ENCODE measurements around the gene GASK1B. TPM values are rescaled to one million over a fixed set of nuclear protein-coding genes. Genes with fewer than 3 reads are reported as not detected.

GASK1B gene
- total RNA-seq, 1 donor from 2014 or later = 37.1 TPM

- Mint-ChIP-seq H3K9me3 (no peaks in the 10 kb centered on the region), H3K27ac (no peak overlapping the region), H3K4me3 (no peak overlapping the region), H3K27me3 (no peaks in the 10 kb centered on the region), H3K4me1 (ENCODE audit: unreplicated experiment) (peaks cover 13% of the 10 kb centered on the region), H3K36me3 (peaks cover 12% of the 10 kb centered on the region)
- no peak for DNase-seq (ENCODE audit: extremely low spot score, unreplicated experiment)
- no peak for TF ChIP-seq CTCF (conservative IDR thresholded peaks at IDR 0.05)
These were observed 33.7 kb downstream of the GASK1B start for GRCh38 chr4:158139086-158139485.

GRCh38 chr4:158134222-158134621 is 38.6 kb downstream of the GASK1B start:
- no peak overlapping the region for H3K4me3 Mint-ChIP-seq

GRCh38 chr4:158133551-158133950 is 39.3 kb downstream of the GASK1B start:
- peaks cover 5% of the 10 kb centered on the region for H3K4me1 Mint-ChIP-seq (ENCODE audit: unreplicated experiment)
- H3K4me3 Mint-ChIP-seq = no peak overlapping the region
- H3K9me3 Mint-ChIP-seq = no peaks in the 10 kb centered on the region
- no peak for TF ChIP-seq CTCF (conservative IDR thresholded peaks at IDR 0.05)
- H3K27me3 Mint-ChIP-seq = no peaks in the 10 kb centered on the region
- peaks cover 18% of the 10 kb centered on the region for H3K36me3 Mint-ChIP-seq
- no peak overlapping the region for H3K27ac Mint-ChIP-seq
- DNase-seq (ENCODE audit: extremely low spot score, unreplicated experiment) = no peak

More at GRCh38 chr4:158134222-158134621, 38.6 kb downstream of the GASK1B start:
- no peak overlapping the region for H3K27ac Mint-ChIP-seq
- peaks cover 15% of the 10 kb centered on the region for H3K36me3 Mint-ChIP-seq
- DNase-seq (ENCODE audit: extremely low spot score, unreplicated experiment) = no peak
- no peak for TF ChIP-seq CTCF (conservative IDR thresholded peaks at IDR 0.05)
- H3K27me3 Mint-ChIP-seq = no peaks in the 10 kb centered on the region
- no peaks in the 10 kb centered on the region for H3K9me3 Mint-ChIP-seq
- H3K4me1 Mint-ChIP-seq (ENCODE audit: unreplicated experiment) = peaks cover 10% of the 10 kb centered on the region

- Mint-ChIP-seq H3K27ac (no peak overlapping the region), H3K4me3 (no peak overlapping the region), H3K36me3 (peaks cover 17% of the 10 kb centered on the region), H3K4me1 (ENCODE audit: unreplicated experiment) (no peaks in the 10 kb centered on the region), H3K27me3 (no peaks in the 10 kb centered on the region), H3K9me3 (no peaks in the 10 kb centered on the region)
- DNase-seq (ENCODE audit: extremely low spot score, unreplicated experiment) = no peak
- no peak for TF ChIP-seq CTCF (conservative IDR thresholded peaks at IDR 0.05)
These were observed 41.8 kb downstream of the GASK1B start for GRCh38 chr4:158131027-158131426.

- Mint-ChIP-seq H3K4me3 (no peak overlapping the region), H3K27ac (no peak overlapping the region), H3K4me1 (ENCODE audit: unreplicated experiment) (no peaks in the 10 kb centered on the region), H3K36me3 (peaks cover 21% of the 10 kb centered on the region), H3K9me3 (no peaks in the 10 kb centered on the region), H3K27me3 (no peaks in the 10 kb centered on the region)
- DNase-seq (ENCODE audit: extremely low spot score, unreplicated experiment) = no peak
- no peak for TF ChIP-seq CTCF (conservative IDR thresholded peaks at IDR 0.05)
These were observed 42.6 kb downstream of the GASK1B start for GRCh38 chr4:158130204-158130603.

GRCh38 chr4:158129694-158130093 is 43.1 kb downstream of the GASK1B start:
- no peaks in the 10 kb centered on the region for H3K9me3 Mint-ChIP-seq
- peaks cover 21% of the 10 kb centered on the region for H3K36me3 Mint-ChIP-seq
- H3K4me3 Mint-ChIP-seq = no peak overlapping the region
- no peak overlapping the region for H3K27ac Mint-ChIP-seq
- DNase-seq (ENCODE audit: extremely low spot score, unreplicated experiment) = no peak
- no peak for TF ChIP-seq CTCF (conservative IDR thresholded peaks at IDR 0.05)
- no peaks in the 10 kb centered on the region for H3K27me3 Mint-ChIP-seq
- no peaks in the 10 kb centered on the region for H3K4me1 Mint-ChIP-seq (ENCODE audit: unreplicated experiment)

All from type B pancreatic cell (in vitro differentiated cells).